Stimulated activated CD8-positive, alpha-beta memory T cell treated with anti-CD3 and anti-CD28 coated beads, Interleukin-12 subunit alpha, Interleukin-12 subunit beta, amount 100 ng/mL, for 4 hours (primary cell): ENCODE data around the gene TFRC.
A peak's percentile ranks its signal among the peaks of the same experiment; 100 is the strongest.
"Not testable (repeated sequence)": the region's sequence is repeated elsewhere in the genome, so short reads cannot be mapped to it uniquely, and the experiment has no call there.

Experiments used
- DNase-seq: peaks from one replicate; pipeline ENCODE4 v3.0.0-alpha.2; 2020; ENCODE audit warnings: low read depth

The TFRC gene

GRCh38 chr3:196081002-196081833 lies 672 bp downstream of the TFRC start:
- DNase-seq, result peak; percentile 33

GRCh38 chr3:196080101-196080846 lies 1.6 kb downstream of the TFRC start:
- DNase-seq, result not testable (repeated sequence)

- DNase-seq, result no peak
These were observed 2.2 kb downstream of the TFRC start for GRCh38 chr3:196079682-196080081.

- no peak for DNase-seq
These were observed 6.9 kb downstream of the TFRC start for GRCh38 chr3:196075013-196075412.

- peak; percentile 29 for DNase-seq
These were observed 8.6 kb downstream of the TFRC start for GRCh38 chr3:196073255-196073753.

GRCh38 chr3:196072313-196072712 lies 9.6 kb downstream of the TFRC start:
- DNase-seq, result no peak

GRCh38 chr3:196068812-196069211 lies 13.1 kb downstream of the TFRC start:
- not testable (repeated sequence) for DNase-seq

GRCh38 chr3:196067439-196067838 lies 14.5 kb downstream of the TFRC start:
- DNase-seq, result no peak

GRCh38 chr3:196063971-196064370 lies 17.9 kb downstream of the TFRC start:
- no peak for DNase-seq

- DNase-seq, result no peak
These were observed 18.4 kb downstream of the TFRC start for GRCh38 chr3:196063456-196063855.

GRCh38 chr3:196063049-196063448 lies 18.8 kb downstream of the TFRC start:
- DNase-seq, result no peak

GRCh38 chr3:196060834-196061233 lies 21.1 kb downstream of the TFRC start:
- DNase-seq, result no peak

GRCh38 chr3:196057760-196058331 lies 24.0 kb downstream of the TFRC start:
- DNase-seq, result no peak

- not testable (repeated sequence) for DNase-seq
These were observed 25.5 kb downstream of the TFRC start for GRCh38 chr3:196056371-196056770.

GRCh38 chr3:196055683-196056270 lies 26.1 kb downstream of the TFRC start:
- DNase-seq, result no peak

- no peak for DNase-seq
These were observed 26.6 kb downstream of the TFRC start for GRCh38 chr3:196055240-196055639.

GRCh38 chr3:196054661-196055060 lies 27.2 kb downstream of the TFRC start:
- DNase-seq, result no peak

GRCh38 chr3:196053487-196053886 lies 28.4 kb downstream of the TFRC start:
- DNase-seq, result no peak

- DNase-seq, result no peak
These were observed 30.4 kb downstream of the TFRC start for GRCh38 chr3:196051282-196052076.

GRCh38 chr3:196050597-196050996 lies 31.3 kb downstream of the TFRC start:
- DNase-seq, result no peak

- no peak for DNase-seq
These were observed 32.2 kb downstream of the TFRC start for GRCh38 chr3:196049653-196050052.
